Measurements from ENCODE around the gene IPO11. TPM values are rescaled to one million over a fixed set of nuclear protein-coding genes. Genes with fewer than 3 reads are reported as not detected.

The IPO11 gene
- total RNA-seq = 131 and 188 TPM in 2 replicates

DNA sequence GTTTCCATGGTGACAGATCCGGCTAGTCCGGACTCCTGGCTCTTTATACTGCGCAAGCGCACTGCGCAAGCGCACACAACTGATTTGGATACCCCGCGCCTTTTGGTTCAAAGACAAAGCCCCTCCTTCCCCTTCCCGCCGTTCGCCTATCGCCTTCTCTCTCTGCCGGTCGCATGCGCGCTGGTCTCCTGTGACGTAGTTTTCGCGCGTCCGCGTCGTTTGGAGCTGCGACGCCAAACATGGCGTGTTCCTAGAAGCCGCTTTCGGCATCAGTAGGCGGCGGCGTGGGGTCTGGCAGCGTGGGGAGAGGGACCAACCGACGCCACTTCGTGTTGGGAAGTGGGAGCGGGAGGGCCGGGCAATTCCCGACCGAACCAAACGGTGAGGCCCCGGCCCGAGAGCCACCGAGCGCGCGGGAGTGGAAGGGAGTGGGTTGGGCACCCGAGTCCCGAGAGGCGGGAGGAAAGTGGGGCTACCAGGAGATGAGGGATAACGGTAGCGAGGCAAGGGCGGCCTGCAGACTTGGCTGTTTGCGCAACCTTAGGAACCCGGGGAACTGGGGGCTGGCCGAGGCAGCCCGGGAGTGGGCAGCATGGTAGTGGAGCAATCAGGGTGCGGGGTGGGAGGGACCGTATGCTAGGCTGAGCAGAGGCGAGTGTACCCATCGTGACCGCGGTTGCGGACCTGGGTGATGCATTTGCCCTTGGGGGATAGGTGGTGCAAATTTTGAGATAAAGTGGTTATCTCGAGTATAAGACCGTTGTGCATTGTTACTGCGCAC is at the start of gene IPO11:
IPO11 (plus strand) TSS at position 215 of the 781 bp plus-strand sequence. CDS start 24,517 bp downstream, outside the sequence.
- peak; percentile 99 for DNase-seq

GRCh38 chr5:62369039-62369438 is 43.5 kb upstream of the IPO11 start:
- no peak for DNase-seq

DNA sequence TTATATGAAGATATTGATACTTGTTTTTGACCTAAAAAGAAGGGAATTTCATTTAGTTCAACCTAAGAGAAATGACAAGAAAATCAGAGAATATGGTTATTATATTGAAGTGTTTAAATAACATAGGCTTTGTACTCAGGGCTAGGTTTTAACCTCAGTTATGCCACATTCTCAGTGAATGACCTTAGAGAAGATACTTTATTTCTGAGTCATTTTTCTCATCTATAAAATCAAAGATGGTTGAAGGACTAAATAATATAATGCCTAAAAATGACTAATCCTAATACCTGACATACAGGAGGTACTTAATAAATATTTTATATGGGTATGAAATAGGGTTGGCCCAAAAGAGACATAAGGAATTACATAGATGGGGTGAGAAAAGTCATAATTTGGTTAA is 41.2 kb upstream of the IPO11 start:
- DNase-seq = no peak

- no peak for DNase-seq
Measured at GRCh38 chr5:62372600-62372999, 40.0 kb upstream of the IPO11 start.

DNA sequence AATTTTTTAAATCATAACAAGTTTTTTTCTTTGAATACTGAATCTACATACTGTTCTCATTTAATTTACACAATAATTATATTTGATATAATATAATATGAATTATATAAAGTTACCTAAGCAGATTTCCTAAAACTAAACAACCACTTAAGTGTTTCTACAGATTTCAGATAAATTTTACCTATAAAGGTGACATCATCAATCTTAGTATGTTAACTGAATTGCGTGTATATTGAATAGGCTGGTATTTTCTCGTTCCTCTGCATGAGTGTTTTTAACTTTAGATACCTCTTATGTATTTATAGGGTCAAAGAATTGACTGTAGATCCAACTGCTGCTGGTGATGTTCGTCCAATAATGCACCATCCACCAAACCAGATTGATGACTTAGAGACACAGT is 39.2 kb upstream of the IPO11 start:
- DNase-seq = no peak

DNA sequence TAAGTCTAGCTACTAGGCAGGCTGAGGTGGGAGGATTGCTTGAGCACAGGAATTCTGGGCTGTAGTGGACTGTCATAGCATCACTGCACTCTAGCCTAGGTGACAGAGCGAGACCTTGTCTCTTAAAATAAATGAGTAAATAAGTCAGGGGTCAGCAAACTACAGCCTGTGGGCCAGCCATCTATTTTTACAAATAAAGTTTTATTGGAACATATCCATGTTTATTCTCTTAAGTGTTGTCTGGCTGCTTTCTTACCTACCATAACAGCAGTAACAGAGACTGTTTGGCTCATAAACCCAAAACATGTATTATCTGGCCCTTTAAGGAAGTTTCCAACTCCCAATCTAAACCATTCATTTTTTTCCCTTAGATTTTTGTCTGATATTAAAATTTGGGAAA is 38.5 kb upstream of the IPO11 start:
- no peak for DNase-seq

- DNase-seq = no peak
Measured at GRCh38 chr5:62375627-62376026, 36.9 kb upstream of the IPO11 start.

DNA sequence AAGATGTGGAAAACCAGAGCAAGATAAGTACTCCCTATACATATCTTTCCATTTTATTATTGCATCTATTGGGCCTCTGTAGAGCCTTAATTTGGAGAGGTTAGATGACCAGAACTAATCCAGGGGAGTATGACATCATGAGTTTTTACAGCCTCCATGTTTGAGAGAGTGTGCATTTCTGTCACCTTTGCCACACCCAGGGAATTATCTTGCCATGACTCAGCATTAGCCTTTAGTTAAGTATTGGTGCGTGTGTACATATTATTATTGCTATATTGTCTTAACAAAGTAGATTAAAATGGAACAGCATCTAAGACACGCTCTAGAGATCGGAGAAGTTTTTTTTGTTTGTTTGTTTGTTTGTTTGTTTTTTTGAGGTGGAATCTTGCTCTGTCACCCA is 36.5 kb upstream of the IPO11 start:
- DNase-seq = no peak

- no peak for DNase-seq
Measured at GRCh38 chr5:62385131-62385530, 27.4 kb upstream of the IPO11 start.

DNA sequence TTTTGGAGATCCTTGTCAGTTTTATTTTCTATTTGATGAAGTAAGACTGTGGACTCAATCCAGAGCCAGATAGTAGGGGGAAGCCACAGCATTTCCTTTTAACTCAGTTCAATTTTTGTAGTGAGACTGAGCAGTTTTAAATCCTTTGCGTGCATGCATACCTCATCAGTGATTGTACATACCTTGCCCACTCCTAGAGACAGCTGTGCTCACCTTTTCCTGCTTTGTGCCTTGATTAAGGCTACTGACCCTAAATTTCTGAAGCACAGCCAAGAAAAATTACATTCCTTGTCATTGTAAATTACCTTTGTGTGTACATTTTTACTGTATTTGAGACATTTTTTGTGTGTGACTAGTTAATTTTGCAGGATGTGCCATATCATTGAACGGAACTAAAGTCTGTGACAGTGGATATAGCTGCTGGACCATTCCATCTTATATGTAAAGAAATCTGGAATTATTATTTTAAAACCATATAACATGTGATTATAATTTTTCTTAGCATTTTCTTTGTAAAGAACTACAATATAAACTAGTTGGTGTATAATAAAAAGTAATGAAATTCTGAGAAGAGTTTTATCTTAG is 26.7 kb upstream of the IPO11 start:
- DNase-seq = peak; percentile 21

GRCh38 chr5:62386824-62387223 is 25.7 kb upstream of the IPO11 start:
- DNase-seq = no peak

GRCh38 chr5:62395210-62395950 is 17.2 kb upstream of the IPO11 start:
- no peak for DNase-seq

DNA sequence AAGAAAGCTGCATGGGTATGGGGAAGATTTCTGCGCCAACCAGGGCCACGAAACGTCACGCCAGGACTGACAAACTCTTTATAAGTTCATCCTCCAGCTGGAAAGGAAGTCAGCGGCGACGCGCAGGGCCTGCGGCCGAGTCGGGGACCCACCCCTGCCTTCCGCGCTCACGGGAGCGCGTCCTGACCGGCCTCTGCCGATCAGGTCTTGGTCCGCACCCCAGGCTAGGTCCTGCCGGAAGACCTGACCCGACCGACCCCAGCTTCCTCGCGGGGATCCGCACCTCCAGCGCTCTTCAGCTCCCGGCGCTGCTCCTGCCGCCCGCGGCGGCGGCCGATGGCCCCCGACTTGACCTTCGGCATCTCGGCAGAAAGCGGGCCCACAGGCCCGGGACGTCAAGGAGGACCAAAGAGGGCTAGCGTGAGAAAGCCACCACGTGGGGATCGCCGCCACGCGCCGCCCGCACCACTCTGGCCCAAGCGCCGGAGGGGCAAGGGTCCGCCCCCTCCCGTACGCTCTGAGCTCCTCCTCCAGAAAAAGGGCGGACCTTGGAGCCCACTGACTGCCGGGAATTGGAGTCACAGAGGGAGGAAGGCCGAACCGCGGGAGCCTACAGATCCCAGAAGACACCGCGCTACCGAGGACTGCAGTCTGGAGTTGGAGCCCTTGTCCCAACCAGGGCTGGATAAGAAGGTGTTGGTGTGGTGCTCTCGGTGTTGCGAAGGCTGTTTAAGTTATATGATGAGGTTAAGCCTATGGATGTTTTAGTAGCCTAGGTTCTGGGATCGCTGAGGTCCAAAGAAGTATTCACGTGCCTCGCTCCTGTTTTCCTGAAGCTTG is 8.9 kb upstream of the IPO11 start, which contains the start of gene DIMT1:
DIMT1 (minus strand) TSS at position 495 of the 840 bp plus-strand sequence; CDS start at position 362, 133 bp downstream.
- peak; percentile 99 for DNase-seq

GRCh38 chr5:62413711-62414110 is 1.1 kb downstream of the IPO11 start:
- no peak for DNase-seq

DNA sequence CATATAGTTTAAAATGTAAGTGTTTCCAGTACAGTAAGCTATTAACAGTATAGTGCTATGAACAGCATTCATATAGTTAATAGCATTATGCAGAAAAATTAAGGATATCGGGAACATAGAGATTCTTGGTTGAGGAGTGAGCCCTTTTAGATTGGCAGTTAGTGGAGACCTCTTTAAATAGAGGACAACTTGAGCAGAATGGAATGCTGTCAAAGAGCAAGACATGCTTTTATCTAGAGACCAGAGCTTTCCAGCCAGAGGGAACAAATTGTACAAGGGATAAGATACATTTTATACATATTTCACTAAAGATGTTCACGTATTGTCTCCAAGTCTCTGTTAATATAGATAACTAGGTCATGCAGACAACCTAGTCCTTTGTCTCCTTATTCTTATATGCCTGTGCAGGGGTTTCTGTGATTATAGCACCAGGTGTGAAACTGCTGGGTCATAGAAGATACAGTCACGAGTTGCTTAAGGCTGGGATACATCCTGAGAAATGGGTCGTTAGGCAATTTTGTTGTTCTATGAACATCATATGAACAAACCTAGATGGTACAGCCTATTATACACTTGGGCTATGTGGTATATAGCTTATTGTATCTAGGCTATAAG is 6.0 kb downstream of the IPO11 start:
- DNase-seq = no peak

- DNase-seq = no peak
Measured at GRCh38 chr5:62419609-62420008, 7.0 kb downstream of the IPO11 start.

DNA sequence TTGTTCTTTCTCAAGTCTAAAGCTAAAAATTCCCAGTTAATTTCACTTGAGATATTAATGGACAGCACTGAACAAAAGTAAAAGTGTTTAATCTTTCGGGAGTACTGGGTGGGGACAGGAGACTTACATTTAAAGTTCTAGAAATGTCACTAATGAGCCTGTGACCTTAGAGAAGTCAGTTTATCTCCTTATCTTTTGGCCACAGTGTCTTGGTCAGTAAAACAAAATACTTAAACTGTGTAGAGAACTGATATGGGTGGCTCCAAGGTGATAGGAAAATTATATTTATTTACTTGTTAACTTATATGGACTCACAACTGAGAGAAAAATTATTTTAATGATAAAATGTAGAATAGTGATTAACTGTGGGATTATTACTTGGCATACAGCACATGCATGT is 8.9 kb downstream of the IPO11 start:
- DNase-seq = no peak

DNA sequence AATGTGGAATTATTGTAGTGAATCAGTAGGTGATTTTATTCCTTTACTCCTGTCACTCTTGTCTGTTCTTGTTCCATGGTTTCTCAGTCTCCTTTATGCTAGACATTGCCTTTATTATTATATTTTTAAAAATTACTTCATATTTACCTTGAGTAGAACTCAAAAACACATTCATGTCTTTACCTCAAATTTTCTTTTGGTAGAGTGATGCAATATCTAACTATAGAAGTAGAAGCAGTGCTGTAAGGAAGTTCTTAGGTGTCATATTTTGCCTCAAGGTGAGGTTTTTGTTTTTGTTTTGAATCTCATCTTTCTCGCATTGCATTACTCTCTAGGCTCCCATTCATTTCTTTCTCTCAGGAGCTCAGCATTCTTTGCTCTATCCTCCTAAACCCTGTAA is 12.2 kb downstream of the IPO11 start:
- DNase-seq = no peak

DNA sequence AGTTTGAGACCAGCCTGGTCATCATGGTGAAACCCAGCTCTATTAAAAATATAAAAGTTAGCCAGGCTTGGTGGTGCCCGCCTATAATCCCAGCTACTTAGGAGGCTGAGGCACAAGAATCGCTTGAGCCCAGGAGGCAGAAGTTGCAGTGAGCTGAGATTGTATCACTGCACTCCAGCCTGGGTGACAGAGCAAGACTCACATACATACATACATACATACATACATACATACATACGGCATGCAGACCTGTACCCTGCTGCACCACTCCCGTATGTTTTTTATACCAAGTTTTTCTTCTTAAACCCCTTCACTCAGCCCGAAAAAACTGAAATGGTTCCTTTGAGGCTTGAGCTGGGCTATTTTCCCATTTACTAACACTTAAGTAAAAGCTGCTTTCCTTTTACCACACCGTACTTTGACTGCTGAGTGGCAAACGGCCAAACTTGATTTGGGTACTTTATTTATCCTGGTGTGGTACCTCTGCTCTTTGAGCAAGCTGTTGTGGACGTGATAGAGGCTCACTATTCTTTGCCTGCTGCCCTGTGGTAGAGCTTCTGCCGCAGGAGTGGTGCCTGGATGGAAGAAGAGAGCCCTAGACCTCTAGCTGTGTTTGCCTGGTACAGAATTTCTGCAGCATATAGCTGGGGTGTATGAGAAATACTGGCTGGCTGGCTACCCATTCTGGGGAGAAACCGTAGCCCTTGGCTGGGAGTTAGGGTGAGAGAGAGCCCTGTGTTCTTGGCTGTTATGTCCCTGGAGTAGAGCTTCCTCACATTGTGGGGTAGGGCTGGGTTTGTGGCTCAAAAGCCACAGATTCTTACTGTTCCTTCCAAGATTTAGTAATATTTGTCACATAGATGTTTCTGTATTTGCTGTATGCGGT is 19.4 kb downstream of the IPO11 start:
- no peak for DNase-seq

- no peak for DNase-seq
Measured at GRCh38 chr5:62432621-62433064, 20.1 kb downstream of the IPO11 start.

- DNase-seq = no peak
Measured at GRCh38 chr5:62448528-62448927, 36.0 kb downstream of the IPO11 start.
